GM21423 (cell line): ENCODE results near the gene TRAPPC3.

Source experiments
- ATAC-seq: cut with Tn5 transposase; IDR thresholded peaks from one replicate; pipeline ENCODE4 v1.9.1; 2021; ENCODE audit warnings: mild to moderate bottlenecking, moderate library complexity; ENCODE audit not compliant: unreplicated experiment

TRAPPC3 gene

GRCh38 chr1:36128126-36128904 is 21.0 kb downstream of the TRAPPC3 start:
- no peak for ATAC-seq

- no peak for ATAC-seq
Observed at GRCh38 chr1:36126797-36127500, 22.3 kb downstream of the TRAPPC3 start.

GRCh38 chr1:36126005-36126716 is 23.1 kb downstream of the TRAPPC3 start:
- no peak for ATAC-seq

GRCh38 chr1:36125129-36125991 is 23.9 kb downstream of the TRAPPC3 start, which contains the start of gene COL8A2:
COL8A2 (minus strand) TSS chr1:36125222; CDS start chr1:36100242, 24,980 bp downstream.
- no peak for ATAC-seq

GRCh38 chr1:36124404-36125128 is 24.7 kb downstream of the TRAPPC3 start:
- ATAC-seq: no peak

GRCh38 chr1:36123356-36123755 is 25.9 kb downstream of the TRAPPC3 start:
- ATAC-seq: no peak

GRCh38 chr1:36122062-36123030 is 26.9 kb downstream of the TRAPPC3 start:
- ATAC-seq: no peak

- no peak for ATAC-seq
Observed at GRCh38 chr1:36119456-36119855, 29.8 kb downstream of the TRAPPC3 start.

- no peak for ATAC-seq
Observed at GRCh38 chr1:36118447-36119204, 30.7 kb downstream of the TRAPPC3 start.

GRCh38 chr1:36116901-36117300 is 32.4 kb downstream of the TRAPPC3 start:
- ATAC-seq: no peak

GRCh38 chr1:36115931-36116330 is 33.4 kb downstream of the TRAPPC3 start:
- no peak for ATAC-seq

GRCh38 chr1:36115200-36115669 is 34.1 kb downstream of the TRAPPC3 start:
- ATAC-seq: no peak

- no peak for ATAC-seq
Observed at GRCh38 chr1:36114371-36114770, 34.9 kb downstream of the TRAPPC3 start.

- no peak for ATAC-seq
Observed at GRCh38 chr1:36112823-36113222, 36.5 kb downstream of the TRAPPC3 start.

GRCh38 chr1:36111151-36111550 is 38.1 kb downstream of the TRAPPC3 start:
- no peak for ATAC-seq

GRCh38 chr1:36109041-36109679 is 40.1 kb downstream of the TRAPPC3 start:
- ATAC-seq: no peak

- ATAC-seq: no peak
Observed at GRCh38 chr1:36108314-36108713, 41.0 kb downstream of the TRAPPC3 start.
